ENCODE measurements around the gene DIPK1B.

DIPK1B gene

DNA sequence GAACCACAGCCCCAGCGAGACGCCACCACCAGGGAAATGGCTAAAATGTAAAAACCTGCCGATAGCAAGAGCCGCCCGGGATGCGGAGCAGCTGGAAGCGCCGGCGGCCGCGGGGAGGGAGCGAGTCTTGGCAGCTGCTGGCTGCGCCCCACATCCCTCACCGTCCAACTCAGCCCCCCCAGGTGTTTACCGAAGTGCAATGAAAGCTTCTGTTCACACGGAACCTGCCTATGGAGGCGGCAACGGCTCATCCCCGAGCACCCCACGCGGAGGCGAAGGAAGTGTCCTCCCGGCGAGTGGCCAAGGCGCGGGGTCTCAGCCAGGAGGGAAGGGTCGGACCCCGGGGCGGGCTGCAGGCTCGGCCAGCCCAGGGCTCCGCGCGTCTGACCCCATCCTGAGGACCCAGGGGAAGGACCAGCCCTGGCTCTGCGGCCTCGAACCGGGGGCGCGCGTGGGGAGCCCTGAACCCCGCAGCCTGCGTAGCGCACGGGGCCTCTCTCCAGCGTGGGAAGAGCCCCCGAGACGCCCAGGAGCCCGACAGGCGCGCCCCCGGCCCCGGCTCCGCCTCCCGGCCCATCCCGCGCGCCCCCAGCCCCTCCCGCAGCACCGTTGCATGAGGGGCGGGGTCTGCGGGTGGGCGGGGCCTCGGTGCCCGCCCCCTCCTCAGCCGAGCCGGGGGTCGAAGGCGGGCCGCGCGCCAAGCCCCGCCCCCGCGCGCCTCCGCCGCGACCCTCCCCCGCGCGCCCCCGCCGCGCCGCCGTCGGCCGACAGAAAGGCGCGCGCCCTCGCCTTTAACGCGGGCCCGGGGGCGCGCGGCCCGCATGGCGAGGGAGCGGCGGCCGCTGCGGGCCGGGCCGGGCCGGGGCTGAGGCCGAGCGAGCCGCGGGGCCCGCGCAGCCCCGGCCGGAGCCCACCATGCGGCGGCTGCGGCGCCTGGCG is at the start of gene DIPK1B:
TSS of gene DIPK1B (plus strand) at position 822 of the 939 bp plus-strand sequence. CDS start at position 916, 94 bp downstream.
- no peak for DNase-seq (ENCODE audit: low read depth in 2 of 2)

GRCh38 chr9:136662656-136663581 is 49.5 kb upstream of the DIPK1B start, which contains the start of gene EGFL7:
Gene EGFL7, plus strand, starts transcription at chr9:136662916. Its CDS starts 5,367 bp downstream, at chr9:136668283.
- DNase-seq (ENCODE audit: low read depth in 2 of 2) = no peak

- DNase-seq (ENCODE audit: low read depth in 2 of 2) = no peak
These were observed 48.1 kb upstream of the DIPK1B start for GRCh38 chr9:136664000-136664915.

DNA sequence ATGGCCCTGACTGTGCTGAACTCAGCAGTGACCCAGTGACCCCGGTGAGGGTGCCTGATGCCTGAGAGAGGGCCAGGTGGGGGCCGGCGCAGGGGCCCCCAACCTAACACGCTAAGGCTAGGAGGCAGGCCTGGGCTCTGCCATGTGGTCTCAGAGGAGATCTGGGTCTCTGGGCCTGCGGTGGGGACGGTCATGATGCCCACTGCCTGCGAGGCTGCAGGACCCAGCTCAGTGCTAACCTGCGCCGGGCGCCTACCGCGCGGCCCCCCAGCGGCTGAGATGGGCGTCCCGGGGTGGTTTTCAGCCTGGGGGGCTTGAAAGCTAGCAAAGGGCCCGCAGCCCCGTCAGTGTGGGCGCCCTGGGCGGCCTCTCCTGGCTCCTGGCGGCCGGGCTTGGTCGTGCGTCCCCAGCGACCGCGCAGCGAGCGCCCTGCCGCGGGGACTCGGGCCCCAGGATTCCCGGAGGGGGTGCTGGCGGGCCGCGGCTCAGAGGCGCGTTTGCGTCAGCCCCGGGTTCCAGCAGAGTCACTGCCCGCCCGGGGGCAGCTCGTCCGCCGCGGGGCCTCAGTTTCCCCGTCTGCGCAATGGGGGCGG is 47.2 kb upstream of the DIPK1B start:
- DNase-seq (ENCODE audit: low read depth in 2 of 2) = no peak

GRCh38 chr9:136665704-136666371 is 46.5 kb upstream of the DIPK1B start:
- no peak for DNase-seq (ENCODE audit: low read depth in 2 of 2)

GRCh38 chr9:136666372-136667213 is 45.8 kb upstream of the DIPK1B start:
- DNase-seq (ENCODE audit: low read depth in 2 of 2) = no peak

- no peak for DNase-seq (ENCODE audit: low read depth in 2 of 2)
These were observed 45.0 kb upstream of the DIPK1B start for GRCh38 chr9:136667214-136667939.

- no peak for DNase-seq (ENCODE audit: low read depth in 2 of 2)
These were observed 44.2 kb upstream of the DIPK1B start for GRCh38 chr9:136667940-136668760.

DNA sequence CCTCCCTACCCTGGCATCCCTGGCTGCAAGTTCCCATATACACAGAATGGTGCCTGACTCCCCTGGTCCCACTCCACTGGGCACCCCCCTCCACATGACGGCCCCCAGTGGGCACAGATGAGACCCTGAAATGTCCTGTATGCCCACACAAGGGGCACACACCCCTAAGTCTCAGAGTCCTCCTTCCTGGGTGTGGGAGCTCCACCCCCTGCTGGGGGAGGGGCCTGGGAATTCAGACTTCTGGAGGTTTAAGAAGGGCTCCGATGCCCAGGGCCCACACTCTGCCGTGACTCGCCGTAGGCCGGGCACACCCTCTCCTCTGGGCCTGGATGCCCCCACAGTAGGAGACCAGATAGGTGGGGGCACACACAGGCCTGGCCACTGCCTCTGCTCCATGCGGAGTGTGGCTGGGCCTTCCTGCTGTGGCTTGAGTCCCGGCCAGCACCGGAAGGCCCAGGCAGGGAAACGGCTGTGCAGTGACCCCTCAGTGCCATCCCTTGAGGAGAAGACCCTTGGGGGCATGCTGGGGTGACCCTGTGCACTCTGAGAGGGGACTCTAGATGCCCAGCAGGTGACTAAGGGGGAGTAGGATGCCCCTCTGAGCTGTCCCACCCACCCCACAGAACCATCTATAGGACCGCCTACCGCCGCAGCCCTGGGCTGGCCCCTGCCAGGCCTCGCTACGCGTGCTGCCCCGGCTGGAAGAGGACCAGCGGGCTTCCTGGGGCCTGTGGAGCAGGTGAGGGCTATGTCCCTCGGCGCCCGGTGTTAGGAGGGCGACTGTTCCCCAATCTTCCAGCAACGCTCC is 43.2 kb upstream of the DIPK1B start:
- DNase-seq (ENCODE audit: low read depth in 2 of 2) = no peak

GRCh38 chr9:136669791-136670464 is 42.4 kb upstream of the DIPK1B start:
- DNase-seq (ENCODE audit: low read depth in 2 of 2) = no peak

DNA sequence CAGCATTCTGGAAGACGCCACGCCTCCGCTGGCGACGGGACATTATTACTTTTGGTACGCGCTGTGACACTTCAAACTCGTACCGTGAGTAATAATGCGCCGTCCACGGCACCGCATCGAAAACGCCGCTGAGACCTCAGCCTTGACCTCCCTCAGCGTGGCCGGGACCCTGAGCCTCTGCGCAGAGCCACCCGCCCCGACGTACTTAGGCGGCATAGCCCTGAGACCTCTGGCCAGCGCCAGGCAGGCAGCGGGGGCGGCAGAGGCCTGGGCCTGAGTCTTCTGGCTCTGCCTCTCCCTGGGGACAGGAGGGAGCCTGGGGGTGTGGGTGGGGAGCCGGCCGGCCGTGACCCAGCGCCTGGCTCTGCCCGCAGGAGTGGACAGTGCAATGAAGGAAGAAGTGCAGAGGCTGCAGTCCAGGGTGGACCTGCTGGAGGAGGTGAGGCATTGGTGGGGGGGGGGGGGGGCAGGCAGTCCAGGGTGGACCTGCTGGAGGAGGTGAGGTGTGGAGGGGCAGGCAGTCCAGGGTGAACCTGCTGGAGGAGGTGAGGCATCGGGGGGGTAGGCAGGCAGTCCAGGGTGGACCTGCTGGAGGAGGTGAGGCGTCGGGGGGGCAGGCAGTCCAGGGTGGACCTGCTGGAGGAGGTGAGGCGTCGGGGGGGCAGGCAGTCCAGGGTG is 41.7 kb upstream of the DIPK1B start:
- no peak for DNase-seq (ENCODE audit: low read depth in 2 of 2)

DNA sequence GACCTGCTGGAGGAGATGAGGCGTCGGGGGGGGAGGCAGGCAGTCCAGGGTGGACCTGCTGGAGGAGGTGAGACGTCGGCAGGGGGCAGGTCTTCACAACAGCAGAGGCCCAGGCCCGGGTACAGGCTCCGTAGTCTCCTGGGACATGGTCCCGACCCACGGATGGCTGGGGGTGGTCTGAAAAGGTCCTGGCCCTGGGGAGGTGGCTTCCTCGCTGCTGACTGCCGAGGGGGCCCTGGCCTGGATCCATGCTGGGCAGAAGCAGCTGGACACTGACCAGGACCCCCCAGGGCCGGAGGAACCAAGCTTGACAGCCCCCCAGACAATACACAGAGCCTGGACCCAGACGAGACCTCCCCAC is 41.1 kb upstream of the DIPK1B start:
- no peak for DNase-seq (ENCODE audit: low read depth in 2 of 2)

- DNase-seq (ENCODE audit: low read depth in 2 of 2) = no peak
These were observed 40.5 kb upstream of the DIPK1B start for GRCh38 chr9:136671646-136672430.

DNA sequence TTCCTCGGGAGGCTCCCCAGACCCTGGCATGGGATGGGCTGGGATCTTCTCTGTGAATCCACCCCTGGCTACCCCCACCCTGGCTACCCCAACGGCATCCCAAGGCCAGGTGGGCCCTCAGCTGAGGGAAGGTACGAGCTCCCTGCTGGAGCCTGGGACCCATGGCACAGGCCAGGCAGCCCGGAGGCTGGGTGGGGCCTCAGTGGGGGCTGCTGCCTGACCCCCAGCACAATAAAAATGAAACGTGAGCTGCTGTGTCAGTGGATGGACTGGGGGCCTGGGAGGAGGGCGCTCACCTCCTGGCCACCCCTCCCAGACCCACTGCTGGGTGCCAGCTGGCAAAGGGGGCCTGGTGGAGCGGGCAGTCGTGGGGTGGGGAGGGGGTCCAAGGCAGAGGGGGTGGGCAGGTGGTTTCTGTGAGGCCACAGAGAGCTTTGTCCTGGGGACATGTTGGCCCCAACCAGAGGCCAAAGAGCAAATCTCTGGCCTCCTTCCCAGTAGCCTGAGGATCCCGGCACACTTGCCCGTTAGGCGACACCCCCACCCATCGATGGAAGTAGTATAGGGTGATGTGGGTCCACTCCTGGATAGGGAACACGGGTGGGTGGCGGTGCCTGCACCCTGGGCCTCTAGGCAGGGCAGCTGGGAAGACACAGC is 39.8 kb upstream of the DIPK1B start:
- DNase-seq (ENCODE audit: low read depth in 2 of 2) = no peak
